Smooth muscle cell (in vitro differentiated cells): ENCODE data around the gene DESI2. TPM values are rescaled to one million over a fixed set of nuclear protein-coding genes. Genes with fewer than 3 reads are reported as not detected.

Experiments used
- DNase-seq: peaks from one replicate; lab custom pipeline; 2025; ENCODE audit not compliant: unreplicated experiment; lab: John Stamatoyannopoulos, UW
- H2AFZ ChIP-seq: fragments of 200-600 bp; sonication (generic); 2 replicates; pipeline ENCODE4 v1.6.0; 2016; ENCODE audit warnings: antibody characterized with exemption, low read depth, mild to moderate bottlenecking
- H3F3A ChIP-seq: fragments of 200-600 bp; sonication (generic); 2 replicates; pipeline ENCODE4 v1.6.0; 2017; ENCODE audit warnings: antibody characterized with exemption, low read depth
- H3K27ac ChIP-seq: fragments of 200-600 bp; sonication (generic); 2 replicates; pipeline ENCODE4 v1.5.1; 2016; ENCODE audit warnings: low read depth, mild to moderate bottlenecking
- H3K27me3 ChIP-seq: fragments of 200-600 bp; sonication (generic); 2 replicates; pipeline ENCODE4 v1.6.1; 2016; ENCODE audit warnings: low read depth, mild to moderate bottlenecking
- H3K36me3 ChIP-seq: fragments of 200-600 bp; sonication (generic); 2 replicates; pipeline ENCODE4 v1.5.1; 2016; ENCODE audit warnings: low read depth
- H3K4me1 ChIP-seq: fragments of 200-600 bp; sonication (generic); 2 replicates; pipeline ENCODE4 v1.5.1; 2016; ENCODE audit warnings: low read depth
- H3K4me2 ChIP-seq: fragments of 200-600 bp; sonication (generic); 2 replicates; pipeline ENCODE4 v1.6.0; 2016; ENCODE audit warnings: mild to moderate bottlenecking
- H3K4me3 ChIP-seq: fragments of 200-600 bp; sonication (generic); 2 replicates; pipeline ENCODE4 v1.5.1; 2016; ENCODE audit warnings: mild to moderate bottlenecking
- H3K79me2 ChIP-seq: fragments of 200-600 bp; sonication (generic); 2 replicates; pipeline ENCODE4 v1.6.0; 2016; ENCODE audit warnings: low read depth, mild to moderate bottlenecking
- H3K9ac ChIP-seq: fragments of 200-600 bp; sonication (generic); 2 replicates; pipeline ENCODE4 v1.6.0; 2016; ENCODE audit warnings: low read depth
- H3K9me3 ChIP-seq: fragments of 200-600 bp; sonication (generic); replicated peaks from 2 replicates; pipeline ENCODE4 v1.5.1; 2016; ENCODE audit warnings: low read depth
- H4K20me1 ChIP-seq: fragments of 200-600 bp; sonication (generic); 2 replicates; pipeline ENCODE4 v1.6.0; 2016; ENCODE audit warnings: low read depth
- CTCF ChIP-seq: fragments of 200-600 bp; sonication (generic); IDR thresholded peaks from 2 replicates; pipeline ENCODE4 v1.5.1; 2017; ENCODE audit warnings: borderline replicate concordance, mild to moderate bottlenecking, antibody characterized with exemption; ENCODE audit not compliant: insufficient read depth, poor library complexity, severe bottlenecking
- WGBS: methylation state at CpG from one replicate; pipeline ENCODE4 v1.1.7; 2016; ENCODE audit warnings: low lambda C conversion rate; 5-methylcytosine and 5-hydroxymethylcytosine counted together
- polyA plus RNA-seq: library from polyadenylated mRNA; unstranded; fragments of >200 nt; fragmentation: Nextera tagmentation; extraction: Ambion mirVana; gene quantifications from 2 replicates; pipeline ENCODE4 v1.2.1, GENCODE V29; 2016
- total RNA-seq: library from RNA; depleted of rRNA; stranded (reverse); fragments of >200 nt; gene quantifications from 2 replicates; pipeline ENCODE4 v1.2.3, GENCODE V29; 2014

The DESI2 gene
- total and polyA plus RNA-seq, 2 experiments from 2014 or later, result 31.5 to 56.3 TPM

- TF ChIP-seq CTCF, result no peak
- Histone ChIP-seq H2AFZ (no peak overlapping the region), H3K27ac (no peak overlapping the region), H3K27me3 (no peaks in the 10 kb centered on the region), H3K9ac (no peak overlapping the region), H3K9me3 (no peaks in the 10 kb centered on the region), H3K36me3 (peaks cover 17% of the 10 kb centered on the region), H3K4me2 (no peak overlapping the region), H3K79me2 (no peaks in the 10 kb centered on the region), H4K20me1 (no peaks in the 10 kb centered on the region), H3K4me1 (no peaks in the 10 kb centered on the region), H3K4me3 (no peak overlapping the region), H3F3A (no peaks in the 10 kb centered on the region)
- no peak for DNase-seq
- WGBS, result 97% methylated on average over 4 of the region's 4 CpGs
Observed at GRCh38 chr1:244699741-244700140, 46.8 kb downstream of the DESI2 start.

GRCh38 chr1:244700808-244701207 is 47.9 kb downstream of the DESI2 start:
- TF ChIP-seq CTCF, result no peak
- 100% methylated on average over 1 of the region's 1 CpG for WGBS

GRCh38 chr1:244702620-244703019 is 49.7 kb downstream of the DESI2 start:
- no peak overlapping the region for H3K4me2 ChIP-seq
- H3K27me3 ChIP-seq, result no peaks in the 10 kb centered on the region
- no peaks in the 10 kb centered on the region for H4K20me1 ChIP-seq
- H3F3A ChIP-seq, result no peaks in the 10 kb centered on the region
- H3K9ac ChIP-seq, result no peak overlapping the region
- H3K27ac ChIP-seq, result no peak overlapping the region
- no peak overlapping the region for H2AFZ ChIP-seq
- over 99% methylated on average over 3 of the region's 3 CpGs for WGBS
- TF ChIP-seq CTCF, result no peak
- H3K9me3 ChIP-seq, result no peaks in the 10 kb centered on the region
- H3K4me3 ChIP-seq, result no peak overlapping the region
- H3K4me1 ChIP-seq, result no peaks in the 10 kb centered on the region
- peaks cover 17% of the 10 kb centered on the region for H3K36me3 ChIP-seq
- no peaks in the 10 kb centered on the region for H3K79me2 ChIP-seq
- DNase-seq, result no peak

More at GRCh38 chr1:244700808-244701207, 47.9 kb downstream of the DESI2 start:
- DNase-seq, result no peak
- H3K9ac ChIP-seq, result no peak overlapping the region
- H3K9me3 ChIP-seq, result no peaks in the 10 kb centered on the region
- no peak overlapping the region for H2AFZ ChIP-seq
- H4K20me1 ChIP-seq, result no peaks in the 10 kb centered on the region
- no peaks in the 10 kb centered on the region for H3K27me3 ChIP-seq
- H3K27ac ChIP-seq, result no peak overlapping the region
- H3K4me2 ChIP-seq, result no peak overlapping the region
- H3K4me3 ChIP-seq, result no peak overlapping the region
- no peaks in the 10 kb centered on the region for H3K4me1 ChIP-seq
- H3K36me3 ChIP-seq, result peaks cover 17% of the 10 kb centered on the region
- H3F3A ChIP-seq, result no peaks in the 10 kb centered on the region
- H3K79me2 ChIP-seq, result no peaks in the 10 kb centered on the region

- H2AFZ ChIP-seq, result no peak overlapping the region
- no peak overlapping the region for H3K4me2 ChIP-seq
- H3K9ac ChIP-seq, result no peak overlapping the region
- no peaks in the 10 kb centered on the region for H3F3A ChIP-seq
- 99% methylated on average over 3 of the region's 3 CpGs for WGBS
- no peak for DNase-seq
- H3K27me3 ChIP-seq, result no peaks in the 10 kb centered on the region
- peaks cover 14% of the 10 kb centered on the region for H3K36me3 ChIP-seq
- H3K4me3 ChIP-seq, result no peak overlapping the region
- no peak for TF ChIP-seq CTCF
- H3K79me2 ChIP-seq, result no peaks in the 10 kb centered on the region
- no peaks in the 10 kb centered on the region for H3K9me3 ChIP-seq
- no peaks in the 10 kb centered on the region for H3K4me1 ChIP-seq
- H3K27ac ChIP-seq, result no peak overlapping the region
- H4K20me1 ChIP-seq, result no peaks in the 10 kb centered on the region
Observed at GRCh38 chr1:244704107-244704506, 51.2 kb downstream of the DESI2 start.
